ENCODE results near the gene KIRREL3.

The KIRREL3 gene

DNA sequence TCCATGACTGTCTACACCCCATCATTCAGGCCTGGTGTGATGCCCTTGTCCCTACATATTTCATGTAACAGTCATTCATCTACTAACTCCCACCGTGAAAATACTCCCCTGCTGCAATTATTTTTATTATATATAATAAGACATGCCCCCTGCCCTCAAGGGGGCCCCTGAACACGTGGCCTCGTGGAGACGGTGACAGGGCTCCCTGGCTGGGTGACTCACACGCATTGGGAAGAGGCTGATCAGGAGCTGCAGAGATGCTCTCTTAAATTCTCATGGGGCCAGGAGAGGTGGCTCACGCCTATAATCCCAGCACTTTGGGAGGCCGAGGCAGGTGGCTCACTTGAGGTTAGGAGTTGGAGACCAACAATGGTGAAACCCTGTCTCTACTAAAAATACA, 556.5 kb downstream of the KIRREL3 start:
- peaks cover 5 to 9% of the 10 kb centered on the region in 2 experiments for H3K4me1 ChIP-seq (ENCODE audit: control insufficient read depth in 1 of 2, insufficient read depth in 1 of 2, low read depth in 1 of 2, low read length in 1 of 2)
- H3K36me3 ChIP-seq: no peaks in the 10 kb centered on the region
- no peak overlapping the region for H3K4me3 ChIP-seq (ENCODE audit: low read depth in 1 of 2, low read length in 1 of 2)
- TF ChIP-seq, protein P1, sequence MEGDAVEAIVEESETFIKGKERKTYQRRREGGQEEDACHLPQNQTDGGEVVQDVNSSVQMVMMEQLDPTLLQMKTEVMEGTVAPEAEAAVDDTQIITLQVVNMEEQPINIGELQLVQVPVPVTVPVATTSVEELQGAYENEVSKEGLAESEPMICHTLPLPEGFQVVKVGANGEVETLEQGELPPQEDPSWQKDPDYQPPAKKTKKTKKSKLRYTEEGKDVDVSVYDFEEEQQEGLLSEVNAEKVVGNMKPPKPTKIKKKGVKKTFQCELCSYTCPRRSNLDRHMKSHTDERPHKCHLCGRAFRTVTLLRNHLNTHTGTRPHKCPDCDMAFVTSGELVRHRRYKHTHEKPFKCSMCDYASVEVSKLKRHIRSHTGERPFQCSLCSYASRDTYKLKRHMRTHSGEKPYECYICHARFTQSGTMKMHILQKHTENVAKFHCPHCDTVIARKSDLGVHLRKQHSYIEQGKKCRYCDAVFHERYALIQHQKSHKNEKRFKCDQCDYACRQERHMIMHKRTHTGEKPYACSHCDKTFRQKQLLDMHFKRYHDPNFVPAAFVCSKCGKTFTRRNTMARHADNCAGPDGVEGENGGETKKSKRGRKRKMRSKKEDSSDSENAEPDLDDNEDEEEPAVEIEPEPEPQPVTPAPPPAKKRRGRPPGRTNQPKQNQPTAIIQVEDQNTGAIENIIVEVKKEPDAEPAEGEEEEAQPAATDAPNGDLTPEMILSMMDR (IDR thresholded peaks at IDR 0.05): no peak
- no peak overlapping the region for H3K27ac ChIP-seq
- H3K9me3 ChIP-seq: no peaks in the 10 kb centered on the region
- H3K27me3 ChIP-seq: no peaks in the 10 kb centered on the region

DNA sequence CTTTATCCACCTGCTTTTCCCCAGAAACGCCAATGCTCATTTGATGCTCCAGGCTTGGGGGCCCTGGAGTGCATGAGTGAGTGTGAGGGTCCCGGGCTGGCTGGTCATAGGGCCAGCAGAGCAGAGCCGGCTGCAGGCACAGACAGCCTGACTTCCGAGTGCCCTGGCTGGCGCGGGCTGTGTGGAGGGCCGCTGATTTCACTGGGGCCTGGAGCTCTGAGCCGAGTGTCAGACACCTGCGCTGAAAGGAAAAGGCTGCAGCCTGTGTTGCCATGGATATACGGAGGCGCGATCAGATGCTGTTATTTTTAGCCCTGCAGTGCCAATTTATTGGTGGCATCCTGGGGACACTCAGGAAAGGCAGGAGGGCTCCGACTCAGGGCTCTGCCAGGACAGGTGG, 557.5 kb downstream of the KIRREL3 start:
- Histone ChIP-seq H3K36me3 (no peaks in the 10 kb centered on the region), H3K4me3 (ENCODE audit: low read depth in 1 of 2, low read length in 1 of 2) (no peak overlapping the region), H3K9me3 (no peaks in the 10 kb centered on the region), H3K27me3 (no peaks in the 10 kb centered on the region), H3K4me1 (ENCODE audit: control insufficient read depth in 1 of 2, insufficient read depth in 1 of 2, low read depth in 1 of 2, low read length in 1 of 2) (peaks cover 7 to 13% of the 10 kb centered on the region in 2 experiments), H3K27ac (no peak overlapping the region)
- TF ChIP-seq, protein P1 (IDR thresholded peaks at IDR 0.05): no peak

DNA sequence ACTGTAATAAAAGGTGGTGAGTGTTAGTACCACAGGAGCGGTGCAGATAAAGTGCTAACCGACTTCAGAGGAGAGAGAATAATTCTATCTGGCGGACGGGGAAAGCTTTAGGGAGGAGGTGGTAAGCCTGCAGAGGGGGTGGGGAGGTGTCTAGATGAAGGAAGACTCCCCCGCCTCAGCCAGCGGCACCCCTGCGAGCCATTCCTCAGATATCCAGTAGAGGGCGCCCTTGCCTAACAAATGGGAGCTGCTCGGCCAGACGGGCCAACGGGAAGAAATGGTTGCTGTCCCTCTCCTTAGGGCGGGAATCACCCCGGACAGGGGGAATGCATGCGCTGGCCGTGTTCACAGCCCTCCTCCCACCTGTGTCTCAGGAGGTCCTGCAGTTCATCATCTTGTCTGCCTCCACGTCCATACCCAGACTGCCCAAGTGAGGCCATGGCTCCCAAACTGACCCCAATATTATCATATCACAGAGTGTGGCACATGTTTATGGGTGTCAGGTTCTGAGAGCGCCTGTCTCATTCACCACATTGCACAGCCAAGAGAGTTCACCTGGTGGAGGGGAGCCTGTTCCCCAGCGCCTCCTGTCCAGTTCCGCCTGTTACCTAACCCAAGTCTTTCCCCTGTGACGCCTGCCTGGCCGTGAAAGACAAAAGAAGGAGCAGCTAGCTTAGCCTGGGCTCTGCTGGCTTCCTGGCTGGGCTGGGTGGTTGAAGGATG, 559.6 kb downstream of the KIRREL3 start:
- H3K27ac ChIP-seq: no peak overlapping the region
- TF ChIP-seq, protein P1 (IDR thresholded peaks at IDR 0.05): peak; percentile 93

DNA sequence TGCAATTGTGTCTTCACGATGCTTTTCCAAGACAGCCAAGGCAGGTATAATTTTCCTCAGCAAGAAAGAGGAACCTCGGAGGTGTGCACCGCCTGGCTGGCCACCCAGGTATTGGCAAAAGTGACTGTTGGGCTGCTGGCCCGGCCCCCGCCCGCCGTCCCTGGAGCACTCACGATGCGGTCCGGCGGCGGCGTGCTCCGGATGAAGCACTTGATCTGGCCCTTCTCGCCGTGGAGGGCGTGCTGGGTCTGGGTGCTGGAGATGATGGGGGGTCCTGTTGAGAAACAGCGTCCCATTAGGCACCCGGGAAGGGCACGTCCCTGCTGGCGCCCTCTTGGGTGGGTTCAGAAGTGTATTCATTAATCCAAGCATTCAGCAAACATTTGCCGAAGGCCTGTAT, 560.3 kb downstream of the KIRREL3 start:
- H3K27ac ChIP-seq: no peak overlapping the region
- H3K27me3 ChIP-seq: no peaks in the 10 kb centered on the region
- TF ChIP-seq, protein P1 (IDR thresholded peaks at IDR 0.05): no peak
- H3K36me3 ChIP-seq: no peaks in the 10 kb centered on the region
- no peaks in the 10 kb centered on the region for H3K9me3 ChIP-seq
- peaks cover 7 to 13% of the 10 kb centered on the region in 2 experiments for H3K4me1 ChIP-seq (ENCODE audit: control insufficient read depth in 1 of 2, insufficient read depth in 1 of 2, low read depth in 1 of 2, low read length in 1 of 2)
- H3K4me3 ChIP-seq (ENCODE audit: low read depth in 1 of 2, low read length in 1 of 2): no peak overlapping the region

More for the DNA sequence above, 559.6 kb downstream of the KIRREL3 start:
- Histone ChIP-seq H3K9me3 (no peaks in the 10 kb centered on the region), H3K4me1 (ENCODE audit: control insufficient read depth in 1 of 2, insufficient read depth in 1 of 2, low read depth in 1 of 2, low read length in 1 of 2) (peaks cover 7 to 13% of the 10 kb centered on the region in 2 experiments), H3K36me3 (no peaks in the 10 kb centered on the region), H3K4me3 (ENCODE audit: low read depth in 1 of 2, low read length in 1 of 2) (no peak overlapping the region), H3K27me3 (no peaks in the 10 kb centered on the region)

DNA sequence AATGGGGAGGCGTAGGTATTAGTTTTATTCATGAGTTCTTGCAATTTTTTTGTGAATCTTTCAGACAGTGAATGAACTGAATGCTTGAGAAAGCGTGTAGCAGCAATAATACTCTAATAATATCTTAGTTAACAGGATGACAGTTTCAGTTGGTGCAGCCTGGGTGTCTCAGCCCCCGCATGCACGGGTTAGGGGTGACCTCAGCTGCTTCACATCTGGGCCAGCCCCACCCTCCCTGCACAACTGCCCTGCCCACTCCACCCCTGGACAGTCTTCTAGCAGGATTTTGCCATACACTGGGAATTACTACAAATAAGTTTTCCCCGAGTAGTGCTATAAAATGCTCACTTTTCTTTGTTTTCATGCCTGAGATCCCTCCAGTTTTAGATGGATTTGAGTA, 561.9 kb downstream of the KIRREL3 start:
- Histone ChIP-seq H3K9me3 (no peaks in the 10 kb centered on the region), H3K36me3 (no peaks in the 10 kb centered on the region), H3K4me1 (ENCODE audit: control insufficient read depth in 1 of 2, insufficient read depth in 1 of 2, low read depth in 1 of 2, low read length in 1 of 2) (peaks cover 7 to 13% of the 10 kb centered on the region in 2 experiments), H3K4me3 (ENCODE audit: low read depth in 1 of 2, low read length in 1 of 2) (no peak overlapping the region), H3K27me3 (no peaks in the 10 kb centered on the region), H3K27ac (no peak overlapping the region)
- TF ChIP-seq, protein P1 (IDR thresholded peaks at IDR 0.05): no peak

Measured in neutrophil (primary cell).